BJ (cell line): ENCODE results near the gene CDK12. TPM values are rescaled to one million over a fixed set of nuclear protein-coding genes. Genes with fewer than 3 reads are reported as not detected.

Experiments
- CTCF ChIA-PET: fragments of 350-600 bp; formaldehyde crosslinking; extraction: SDS; loops from one replicate; lab custom pipeline; 2021; ENCODE audit warnings: antibody characterized with exemption, inconsistent platforms; lab: Yijun Ruan, JAX
- POLR2A ChIA-PET: fragments of 300-600 bp; sonication (Branson Sonifier 250); formaldehyde crosslinking; extraction: SDS; loops from one replicate; lab custom pipeline; 2021; ENCODE audit warnings: antibody characterized with exemption; lab: Charles Lee
- DNase-seq: peaks from one replicate; pipeline ENCODE4 v3.0.0-alpha.2; 2011; ENCODE audit warnings: low read depth
- H3K27me3 ChIP-seq: 2 replicates; pipeline ENCODE4 v1.6.0; 2011; ENCODE audit warnings: low read length; ENCODE audit not compliant: control insufficient read depth, insufficient read depth
- H3K36me3 ChIP-seq: 2 replicates; pipeline ENCODE4 v1.5.1; 2011; ENCODE audit warnings: low read length; ENCODE audit not compliant: control insufficient read depth, insufficient read depth
- H3K4me3 ChIP-seq: 2 replicates; pipeline ENCODE4 v1.5.1; 2011; ENCODE audit warnings: low read depth, mild to moderate bottlenecking, control low read depth, low read length
- CTCF ChIP-seq: IDR thresholded peaks from 2 replicates; pipeline ENCODE4 v1.5.1; 2011; ENCODE audit warnings: low read depth, mild to moderate bottlenecking, control low read depth, inconsistent platforms, low read length, moderate library complexity; ENCODE audit not compliant: insufficient read depth
- polyA plus RNA-seq: library from polyadenylated mRNA; depleted of rRNA; stranded (reverse); fragments of >200 nt; gene quantifications from 2 replicates; pipeline ENCODE4 v1.2.3, GENCODE V29; 2011

CDK12 gene
- polyA plus RNA-seq, 1 experiment, result 16.6 TPM

DNA sequence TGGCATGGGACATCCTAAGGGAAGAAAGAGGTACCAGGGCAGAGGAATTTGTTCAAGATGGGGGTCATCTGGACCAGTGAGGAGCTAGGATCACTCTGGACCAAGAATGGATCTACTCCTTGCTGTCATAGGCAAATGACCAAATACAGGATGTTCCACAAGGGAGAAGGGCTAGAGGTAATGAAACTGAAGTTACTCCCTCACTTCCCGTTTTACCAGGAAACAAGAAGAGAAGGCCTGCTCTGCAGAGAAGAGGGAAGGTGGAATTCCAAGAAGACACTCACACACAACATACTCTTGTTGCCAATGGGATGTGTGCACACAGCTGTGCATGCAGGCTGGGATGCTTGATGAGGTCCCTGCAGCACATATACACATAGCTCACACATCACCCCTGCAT is 107.8 kb downstream of the CDK12 start:
- ChIA-PET POLR2A (no interaction called here), CTCF (interaction anchor here (1.1 to 1.7 kb wide), 3 partner anchors 12 to 53 kb away, joined by 3 to 4 read pairs (median 3); no protein-coding TSS in a partner anchor)
- TF ChIP-seq CTCF, result no peak
- DNase-seq, result no peak
- H3K27me3 ChIP-seq, result no peaks in the 10 kb centered on the region
- no peak overlapping the region for H3K4me3 ChIP-seq
- H3K36me3 ChIP-seq, result peaks cover 21% of the 10 kb centered on the region

DNA sequence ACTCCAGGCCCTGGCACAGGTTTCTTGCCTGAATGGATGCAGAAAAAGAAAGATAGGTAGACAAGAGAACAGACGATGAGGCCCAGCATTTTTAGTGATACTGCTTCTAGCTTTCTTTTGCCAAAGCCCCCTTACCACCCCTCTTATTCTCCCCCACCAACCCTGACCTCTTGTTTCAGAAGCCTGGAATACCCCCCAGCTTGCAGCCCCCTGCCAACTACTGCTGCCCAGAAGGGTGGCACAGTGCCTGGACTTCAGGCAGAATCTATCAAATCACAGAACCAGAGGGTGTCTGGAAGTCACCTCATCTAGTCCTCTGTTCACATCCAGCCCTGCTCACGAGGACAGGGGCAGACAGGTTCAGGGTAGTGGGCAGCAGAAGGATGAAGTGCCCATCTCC is 110.8 kb downstream of the CDK12 start:
- CTCF ChIA-PET, result interaction anchor here (0.9 to 1.4 kb wide), 4 partner anchors 21 to 51 kb away, joined by 3 to 7 read pairs (median 4); no protein-coding TSS in a partner anchor

DNA sequence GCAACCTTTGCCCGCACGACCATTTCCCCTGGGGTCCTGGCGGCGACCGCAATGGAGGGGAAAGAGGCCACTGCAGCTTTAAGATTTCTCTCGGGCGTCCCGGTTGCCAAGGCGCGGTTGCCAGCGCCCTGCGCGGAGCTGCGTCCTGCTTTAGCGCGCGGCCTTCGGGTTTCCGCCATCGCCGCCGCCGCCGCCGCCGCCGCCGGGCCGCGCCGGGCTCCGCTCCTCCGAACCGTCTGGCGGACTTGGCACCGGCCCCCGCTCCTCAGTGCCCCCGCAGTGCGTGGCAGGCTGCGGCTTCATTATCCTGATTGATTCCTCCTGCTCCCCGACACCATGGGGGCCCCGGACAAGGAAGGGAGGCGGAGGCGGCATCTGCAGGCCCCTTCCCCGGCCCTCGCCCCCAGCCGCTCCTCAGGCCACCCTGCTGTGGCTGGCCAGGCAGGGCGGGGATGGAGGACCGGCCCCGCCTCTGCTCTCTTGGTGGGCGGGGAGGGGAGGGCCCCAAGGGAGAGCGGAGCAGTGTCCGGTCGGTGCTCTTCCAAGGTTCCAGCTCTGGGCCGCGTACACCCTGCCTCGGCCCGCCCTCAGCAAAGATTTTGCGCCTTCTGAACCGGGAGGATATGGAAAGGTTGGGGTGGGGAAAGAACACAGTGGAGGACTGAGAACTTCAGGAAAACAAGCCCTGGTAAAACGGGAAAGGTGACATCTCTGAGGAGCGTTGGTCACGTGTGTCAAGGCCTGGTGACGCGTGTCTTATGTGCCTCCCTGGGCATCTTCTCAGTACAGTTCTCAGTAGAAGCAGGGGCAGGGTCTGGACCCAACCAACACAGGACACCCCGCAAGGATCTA is 112.4 kb downstream of the CDK12 start:
- ChIA-PET CTCF (interaction anchor here (0.5 to 1.8 kb wide), 9 partner anchors 8 to 626 kb away, joined by 3 to 10 read pairs (median 3); no protein-coding TSS in a partner anchor), POLR2A (no interaction called here)
- Histone ChIP-seq H3K4me3 (peak overlapping the region; percentile 64), H3K27me3 (0 out of 2 replicates have a peak, but pooled peaks cover 2% of the 10 kb centered on the region), H3K36me3 (peaks cover 8% of the 10 kb centered on the region)
- peak; percentile 29 for DNase-seq
- TF ChIP-seq CTCF, result no peak

More for the DNA sequence above, 110.8 kb downstream of the CDK12 start:
- Histone ChIP-seq H3K36me3 (peaks cover 10% of the 10 kb centered on the region), H3K4me3 (no peak overlapping the region), H3K27me3 (no peaks in the 10 kb centered on the region)
- TF ChIP-seq CTCF, result no peak
- no peak for DNase-seq
- POLR2A ChIA-PET, result no interaction called here

DNA sequence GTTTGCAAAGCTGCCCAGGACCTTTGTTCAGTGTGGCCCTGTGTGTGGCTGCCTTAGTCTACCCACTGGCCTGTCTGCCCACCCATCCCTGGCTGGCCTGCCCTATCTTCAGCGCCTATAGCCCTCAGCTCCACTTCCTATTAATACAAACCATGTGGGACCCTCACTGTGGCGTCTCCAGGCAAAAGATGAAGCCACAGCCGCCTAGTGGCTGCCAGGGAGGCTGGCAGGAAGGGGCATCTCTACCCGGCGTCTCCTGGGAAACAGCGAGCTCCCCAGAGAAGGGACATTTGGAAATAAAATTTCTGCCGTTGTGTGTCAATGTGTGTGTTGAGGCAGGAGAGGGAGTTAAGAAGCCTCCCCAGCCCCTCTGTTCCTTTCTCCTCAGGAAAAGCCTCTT is 114.9 kb downstream of the CDK12 start:
- no peak for DNase-seq
- ChIA-PET CTCF (interaction anchor here (0.5 to 3.9 kb wide), 8 partner anchors 21 to 303 kb away, joined by 3 to 13 read pairs (median 4); no protein-coding TSS in a partner anchor), POLR2A (no interaction called here)
- peak; percentile 64 for TF ChIP-seq CTCF
- Histone ChIP-seq H3K36me3 (no peaks in the 10 kb centered on the region), H3K4me3 (no peak overlapping the region), H3K27me3 (0 out of 2 replicates have a peak, but pooled peaks cover 3% of the 10 kb centered on the region)

DNA sequence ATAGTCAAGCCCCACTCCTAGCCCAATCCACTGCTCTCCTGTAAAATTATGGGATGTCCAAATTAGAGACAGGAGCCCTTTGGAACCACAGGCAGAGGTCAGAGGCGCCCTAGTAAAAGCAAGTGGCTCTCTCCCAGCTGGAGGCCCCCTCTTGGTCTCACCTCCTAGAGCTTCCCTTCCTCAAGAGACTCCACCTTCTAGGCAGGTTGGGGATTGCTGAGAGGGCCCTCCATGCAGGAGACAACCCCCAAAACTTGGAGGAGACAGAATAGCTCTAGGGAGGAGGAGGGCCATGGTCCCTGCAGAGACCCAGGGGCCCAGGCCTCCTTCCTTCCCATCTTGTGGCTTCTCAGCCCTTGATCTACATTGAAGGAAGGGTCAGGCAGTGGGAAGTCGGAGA is 117.0 kb downstream of the CDK12 start:
- TF ChIP-seq CTCF, result no peak
- POLR2A ChIA-PET, result no interaction called here
- no peak for DNase-seq
- Histone ChIP-seq H3K36me3 (no peaks in the 10 kb centered on the region), H3K4me3 (no peak overlapping the region), H3K27me3 (peaks cover 4% of the 10 kb centered on the region; the same call in 1 of the 2 replicates)
- CTCF ChIA-PET, result interaction anchor here (0.8 to 3.9 kb wide), 2 partner anchors 12 to 44 kb away, joined by 4 to 13 read pairs; no protein-coding TSS in a partner anchor
